HepG2 (cell line): Measurements from ENCODE around the gene DROSHA. TPM values are rescaled to one million over a fixed set of nuclear protein-coding genes. Genes with fewer than 3 reads are reported as not detected.

ENCODE experiments used
- ATAC-seq: fragments of 200-7000 bp; cut with Tn5 transposase; 3 replicates; pipeline ENCODE4 v1.9.1; 2020; ENCODE audit warnings: mild to moderate bottlenecking, moderate library complexity
- BruUV-seq: library from RNA; stranded (reverse); fragments of 400-500 nt; replicated peaks from 2 replicates; lab custom pipeline; 2021; lab: Mats Ljungman, UMichigan
- CTCF ChIA-PET: fragments of 300-600 bp; formaldehyde crosslinking; extraction: SDS; loops from one replicate; lab custom pipeline; 2021; ENCODE audit warnings: low total read pairs, inconsistent platforms, low intra/inter-chr PET ratio; lab: Yijun Ruan, JAX
- POLR2A ChIA-PET: fragments of 350-600 bp; sonication (Branson Sonifier 250); formaldehyde crosslinking; loops from one replicate; lab custom pipeline; 2020; ENCODE audit warnings: antibody characterized with exemption, inconsistent platforms; lab: Yijun Ruan, JAX
- DNase-seq: peaks from one replicate; pipeline ENCODE4 v3.0.0-alpha.2; 2015; ENCODE audit warnings: low spot score
- FAIRE-seq: peaks from 3 replicates; lab custom pipeline; 2011; peaks lifted over from hg19 to GRCh38; lab: Jason Lieb, UNC
- H2AFZ ChIP-seq: one replicate; pipeline ENCODE4 v1.6.1; 2011; ENCODE audit warnings: low read length, inconsistent platforms
- H3K27ac ChIP-seq: fragments of 300-600 bp; 3 replicates; pipeline ENCODE4 v1.8.0; 2011; ENCODE audit warnings: mixed run types, mild to moderate bottlenecking, mixed read lengths, low read length, inconsistent platforms; ENCODE audit not compliant: insufficient read depth; ENCODE audit errors: extremely low read length
- H3K27me3 ChIP-seq, 2 experiments: fragments of 200-600 bp in 1 of 2; 2 replicates in 1 of 2; 3 replicates in 1 of 2; pipeline versions ENCODE4 v1.6.0 to v1.8.0; 2011; ENCODE audit warnings: low read length in 2 of 2, mild to moderate bottlenecking in 2 of 2, moderate library complexity in 2 of 2, inconsistent platforms in 1 of 2; ENCODE audit not compliant: insufficient read depth in 2 of 2, control insufficient read depth in 1 of 2
- H3K36me3 ChIP-seq, 2 experiments: fragments of 200-600 bp in 1 of 2; replicated peaks in 1 of 2; 2 replicates in 1 of 2; 3 replicates in 1 of 2; pipeline versions ENCODE4 v1.5.1 to v1.8.0; 2011; ENCODE audit warnings: low read length in 2 of 2, inconsistent platforms in 1 of 2; ENCODE audit not compliant: insufficient read depth in 2 of 2, control insufficient read depth in 1 of 2
- H3K4me1 ChIP-seq: 2 replicates; pipeline ENCODE4 v1.5.1; 2012; ENCODE audit warnings: low read length, inconsistent platforms; ENCODE audit not compliant: insufficient read depth
- H3K4me2 ChIP-seq: 2 replicates; pipeline ENCODE4 v1.6.0; 2011; ENCODE audit warnings: low read depth, low read length, inconsistent platforms
- H3K4me3 ChIP-seq, 3 experiments: fragments of 200-600 bp in 1 of 3; sonication (generic), shearing (Covaris generic) in 1 of 3; replicated peaks in 1 of 3; 2 replicates each; pipeline ENCODE4 v1.5.1; 2011 to 2016; ENCODE audit warnings: low read length in 3 of 3, inconsistent platforms in 2 of 3, low read depth in 2 of 3, mild to moderate bottlenecking in 2 of 3, control low read depth in 1 of 3, mixed read lengths in 1 of 3; ENCODE audit not compliant: insufficient read depth in 1 of 3
- H3K79me2 ChIP-seq: one replicate; pipeline ENCODE4 v1.6.1; 2011; ENCODE audit warnings: low read length, inconsistent platforms; ENCODE audit not compliant: insufficient read depth
- H3K9ac ChIP-seq: 2 replicates; pipeline ENCODE4 v1.6.0; 2011; ENCODE audit warnings: mild to moderate bottlenecking, low read depth, low read length, inconsistent platforms; ENCODE audit not compliant: insufficient read depth
- H3K9me3 ChIP-seq: 2 replicates; pipeline ENCODE4 v1.5.1; 2012; ENCODE audit warnings: mild to moderate bottlenecking, low read length
- H4K20me1 ChIP-seq: 2 replicates; pipeline ENCODE4 v1.6.0; 2011; ENCODE audit warnings: inconsistent platforms, mild to moderate bottlenecking, low read length, moderate library complexity; ENCODE audit not compliant: insufficient read depth
- AKAP8 ChIP-seq: sonication (generic); formaldehyde crosslinking; IDR thresholded peaks from 2 replicates; pipeline ENCODE4 v1.5.1; 2020; ENCODE audit warnings: mild to moderate bottlenecking, missing genetic modification reagents
- CEBPB ChIP-seq: IDR thresholded peaks from 2 replicates; pipeline ENCODE4 v1.6.1; 2011; ENCODE audit warnings: low read depth, low read length, improper control_type of control experiment, borderline replicate concordance
- GATA4 ChIP-seq: sonication (generic); IDR thresholded peaks from 2 replicates; pipeline ENCODE4 v1.6.1; 2016; ENCODE audit warnings: antibody characterized with exemption, low read depth, borderline replicate concordance
- SYNCRIP ChIP-seq: fragments of 200-400 bp; formaldehyde crosslinking; IDR thresholded peaks from 2 replicates; pipeline ENCODE4 v1.6.1; 2018; ENCODE audit warnings: mild to moderate bottlenecking, low read depth, low read length; ENCODE audit not compliant: insufficient read depth
- ZNF75D ChIP-seq: sonication (generic); formaldehyde crosslinking; IDR thresholded peaks from 2 replicates; pipeline ENCODE4 v1.8.1; 2023; ENCODE audit warnings: missing genetic modification reagents, mild to moderate bottlenecking, borderline replicate concordance
- ZNF83 ChIP-seq: sonication (generic); formaldehyde crosslinking; IDR thresholded peaks from 2 replicates; pipeline ENCODE4 v1.4.0; 2020; ENCODE audit warnings: missing genetic modification reagents, mild to moderate bottlenecking, borderline replicate concordance
- WGBS: methylation state at CpG from one replicate; pipeline ENCODE4 v1.1.6; 2017; ENCODE audit warnings: low lambda C conversion rate; 5-methylcytosine and 5-hydroxymethylcytosine counted together
- in situ Hi-C: cut with HindIII; loops from 2 replicates; pipeline ENCODE4 v1.10.0; 2017; ENCODE audit warnings: low pct_unique_long_range_greater_than_20kb; ENCODE audit not compliant: extremely low pct_ligation_motif_present
- intact Hi-C: fragments of 100-400 bp; cut with micrococcal nuclease; formaldehyde crosslinking; loops from one replicate; pipeline ENCODE4 v1.10.0; 2022; ENCODE audit not compliant: unreplicated experiment
- polyA plus RNA-seq, 8 experiments: library from polyadenylated mRNA; depleted of rRNA in 3 of 8; stranded (reverse) in 7 of 8; unstranded in 1 of 8; fragments of >200 nt; fragmentation: Illumina TruSeq in 4 of 8; extraction: Trizol in 4 of 8; gene quantifications; 2 replicates each; pipeline versions ENCODE4 v1.2.1 to v1.2.3, GENCODE V29; 2011 to 2016; ENCODE audit warnings: low read depth in 4 of 8, missing spikeins in 1 of 8, mixed read lengths in 1 of 8; ENCODE audit not compliant: insufficient read depth in 1 of 8
- total RNA-seq, 5 experiments: library from RNA; depleted of rRNA; stranded (reverse); fragments of >200 nt; fragmentation: Illumina TruSeq; extraction: Trizol; gene quantifications; 2 replicates each; pipeline ENCODE4 v1.2.3, GENCODE V29; 2016; ENCODE audit warnings: low read depth in 1 of 5
- TF ChIP-seq, protein P1 (sequence below): sonication (generic); formaldehyde crosslinking; IDR thresholded peaks from 2 replicates; pipeline ENCODE4 v1.4.0; 2020; ENCODE audit warnings: missing genetic modification reagents, borderline replicate concordance
- TF ChIP-seq, protein P2 (sequence below): sonication (generic); formaldehyde crosslinking; IDR thresholded peaks from 2 replicates; pipeline ENCODE4 v1.8.1; 2023; ENCODE audit warnings: missing genetic modification reagents, mild to moderate bottlenecking, borderline replicate concordance

The DROSHA gene
- total and polyA plus RNA-seq, 2 of the 13 experiments (the other 11 are each of a cell fraction or from before 2014, with no cell fraction given) = 22.3 to 29.4 TPM

DNA sequence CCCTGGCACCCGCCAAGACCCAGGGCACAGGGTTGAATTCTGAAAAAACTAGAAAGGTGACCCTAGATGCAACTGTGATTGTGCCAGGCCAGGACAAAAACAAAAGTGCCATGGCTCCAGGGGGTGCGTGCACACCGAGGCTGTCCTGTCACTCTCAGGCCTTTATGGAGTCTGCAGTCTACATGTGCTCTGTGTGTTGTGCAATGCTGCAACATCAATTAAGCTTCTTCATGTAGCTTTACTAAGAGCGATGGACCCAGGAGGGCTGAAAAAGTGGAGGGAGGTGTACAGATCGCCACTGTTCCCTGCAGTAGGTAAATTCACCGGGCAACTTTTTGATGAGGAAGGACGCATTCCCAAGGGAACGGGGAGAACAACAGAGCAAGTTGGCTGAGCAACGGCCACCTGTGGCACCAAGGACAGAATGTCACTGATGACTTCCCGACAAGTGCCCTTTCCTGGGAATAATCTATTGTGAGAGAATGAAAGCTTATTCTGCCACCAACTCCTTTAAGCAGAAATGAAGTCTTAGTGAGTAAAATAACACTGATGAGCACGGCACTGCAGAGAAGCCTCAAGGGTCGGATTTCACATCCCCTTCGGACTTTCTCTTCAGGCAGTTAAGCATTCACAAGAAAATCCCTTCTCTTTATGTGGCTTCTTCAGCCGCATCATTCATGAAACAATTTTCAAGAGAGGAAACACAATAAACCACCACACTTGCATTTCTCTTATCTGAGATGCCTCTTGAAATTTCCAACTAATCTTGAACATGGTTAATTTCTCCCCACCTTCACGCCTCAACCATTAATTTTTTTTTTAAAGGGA lies 149.6 kb downstream of the DROSHA start:
- peaks cover 8% of the 10 kb centered on the region; the same call in 1 of the 2 replicates for H3K4me1 ChIP-seq
- no peaks in the 10 kb centered on the region for H3K9me3 ChIP-seq
- H3K79me2 ChIP-seq = no peaks in the 10 kb centered on the region
- peaks cover 3 to 24% of the 10 kb centered on the region in 2 experiments; a peak in 3 of 5 replicates for H3K27me3 ChIP-seq
- intact Hi-C loops = no loop called here
- H3K27ac ChIP-seq = no peak overlapping the region
- POLR2A ChIA-PET = no interaction called here
- no TSS peak for BruUV-seq
- no peak for DNase-seq
- peak; percentile 47; the same call in 1 of the 2 replicates for TF ChIP-seq CEBPB
- no peak for TF ChIP-seq ZNF83
- TF ChIP-seq GATA4 = no peak
- no peak for TF ChIP-seq ZNF75D (CRISPR knock-in tag)
- TF ChIP-seq, protein P1, sequence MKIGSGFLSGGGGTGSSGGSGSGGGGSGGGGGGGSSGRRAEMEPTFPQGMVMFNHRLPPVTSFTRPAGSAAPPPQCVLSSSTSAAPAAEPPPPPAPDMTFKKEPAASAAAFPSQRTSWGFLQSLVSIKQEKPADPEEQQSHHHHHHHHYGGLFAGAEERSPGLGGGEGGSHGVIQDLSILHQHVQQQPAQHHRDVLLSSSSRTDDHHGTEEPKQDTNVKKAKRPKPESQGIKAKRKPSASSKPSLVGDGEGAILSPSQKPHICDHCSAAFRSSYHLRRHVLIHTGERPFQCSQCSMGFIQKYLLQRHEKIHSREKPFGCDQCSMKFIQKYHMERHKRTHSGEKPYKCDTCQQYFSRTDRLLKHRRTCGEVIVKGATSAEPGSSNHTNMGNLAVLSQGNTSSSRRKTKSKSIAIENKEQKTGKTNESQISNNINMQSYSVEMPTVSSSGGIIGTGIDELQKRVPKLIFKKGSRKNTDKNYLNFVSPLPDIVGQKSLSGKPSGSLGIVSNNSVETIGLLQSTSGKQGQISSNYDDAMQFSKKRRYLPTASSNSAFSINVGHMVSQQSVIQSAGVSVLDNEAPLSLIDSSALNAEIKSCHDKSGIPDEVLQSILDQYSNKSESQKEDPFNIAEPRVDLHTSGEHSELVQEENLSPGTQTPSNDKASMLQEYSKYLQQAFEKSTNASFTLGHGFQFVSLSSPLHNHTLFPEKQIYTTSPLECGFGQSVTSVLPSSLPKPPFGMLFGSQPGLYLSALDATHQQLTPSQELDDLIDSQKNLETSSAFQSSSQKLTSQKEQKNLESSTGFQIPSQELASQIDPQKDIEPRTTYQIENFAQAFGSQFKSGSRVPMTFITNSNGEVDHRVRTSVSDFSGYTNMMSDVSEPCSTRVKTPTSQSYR (CRISPR knock-in tag) = no peak
- TF ChIP-seq SYNCRIP = no peak
- TF ChIP-seq AKAP8 (CRISPR knock-in tag) = no peak
- TF ChIP-seq, protein P2, sequence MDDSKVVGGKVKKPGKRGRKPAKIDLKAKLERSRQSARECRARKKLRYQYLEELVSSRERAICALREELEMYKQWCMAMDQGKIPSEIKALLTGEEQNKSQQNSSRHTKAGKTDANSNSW (CRISPR knock-in tag) = no peak
- TF ChIP-seq, all 625 proteins: peak for 1
- peak; percentile 53; the same call in 2 of the 3 replicates for ATAC-seq
- H3K9ac ChIP-seq = no peak overlapping the region
- 21% methylated on average over 15 of the region's 15 CpGs for WGBS
- H2AFZ ChIP-seq = no peak overlapping the region
- CTCF ChIA-PET = no interaction called here
- no peak for FAIRE-seq
- no peaks in the 10 kb centered on the region for H4K20me1 ChIP-seq
- no peak overlapping the region for H3K4me3 ChIP-seq
- H3K4me2 ChIP-seq = no peak overlapping the region
- H3K36me3 ChIP-seq = no peaks in the 10 kb centered on the region
- in situ Hi-C loops = no loop called here
